GM23338 (cell line): ENCODE data around the gene EIF3A. TPM values are rescaled to one million over a fixed set of nuclear protein-coding genes. Genes with fewer than 3 reads are reported as not detected.

ENCODE experiments used
- ATAC-seq: fragments of 200-7000 bp; cut with Tn5 transposase; 3 replicates; pipeline ENCODE4 v1.9.1; 2020
- DNase-seq: peaks from one replicate; pipeline ENCODE4 v3.0.0-alpha.2; 2015; ENCODE audit warnings: low spot score
- H2AFZ ChIP-seq: fragments of 200-600 bp; sonication (generic); 2 replicates; pipeline ENCODE4 v1.8.0; 2016; ENCODE audit warnings: antibody characterized with exemption, mild to moderate bottlenecking, moderate library complexity
- H3F3A ChIP-seq: fragments of 200-600 bp; sonication (generic); replicated peaks from 2 replicates; pipeline ENCODE4 v1.8.0; 2017; ENCODE audit warnings: antibody characterized with exemption, mixed run types, low read depth
- H3K27ac ChIP-seq: fragments of 200-600 bp; sonication (generic); 2 replicates; pipeline ENCODE4 v1.6.1; 2016; ENCODE audit warnings: low read depth
- H3K27me3 ChIP-seq: fragments of 200-600 bp; sonication (generic); 2 replicates; pipeline ENCODE4 v1.8.0; 2016; ENCODE audit warnings: mild to moderate bottlenecking, mixed run types, moderate library complexity; ENCODE audit not compliant: insufficient read depth
- H3K36me3 ChIP-seq: fragments of 200-600 bp; sonication (generic); 2 replicates; pipeline ENCODE4 v1.8.0; 2016; ENCODE audit warnings: mild to moderate bottlenecking; ENCODE audit not compliant: insufficient read depth
- H3K4me1 ChIP-seq: fragments of 200-600 bp; sonication (generic); 2 replicates; pipeline ENCODE4 v1.8.0; 2016; ENCODE audit warnings: mild to moderate bottlenecking, moderate library complexity; ENCODE audit not compliant: insufficient read depth
- H3K4me2 ChIP-seq: fragments of 200-600 bp; sonication (generic); 2 replicates; pipeline ENCODE4 v1.7.1; 2017; ENCODE audit warnings: mixed run types
- H3K4me3 ChIP-seq: fragments of 200-600 bp; sonication (generic); 2 replicates; pipeline ENCODE4 v1.6.1; 2016; ENCODE audit warnings: mixed run types
- H3K79me2 ChIP-seq: fragments of 200-600 bp; sonication (generic); replicated peaks from 2 replicates; pipeline ENCODE4 v1.8.0; 2017; ENCODE audit warnings: mild to moderate bottlenecking; ENCODE audit not compliant: insufficient read depth
- H3K9me2 ChIP-seq: fragments of 200-600 bp; sonication (generic); 2 replicates; pipeline ENCODE4 v1.8.0; 2017; ENCODE audit not compliant: insufficient read depth
- H4K20me1 ChIP-seq: fragments of 200-600 bp; sonication (generic); replicated peaks from 2 replicates; pipeline ENCODE4 v1.8.0; 2017; ENCODE audit warnings: mild to moderate bottlenecking; ENCODE audit not compliant: insufficient read depth
- H3K27ac Mint-ChIP-seq: 2 replicates; pipeline ENCODE4 v1.8.0; 2020; ENCODE audit warnings: inconsistent platforms, mild to moderate bottlenecking, moderate library complexity, mixed read lengths
- H3K27me3 Mint-ChIP-seq: 3 replicates; pipeline ENCODE4 v1.8.0; 2022; ENCODE audit warnings: low read depth, mild to moderate bottlenecking, moderate library complexity, mixed read lengths, inconsistent platforms; ENCODE audit not compliant: insufficient read depth, poor library complexity
- H3K36me3 Mint-ChIP-seq: 3 replicates; pipeline ENCODE4 v1.8.0; 2021; ENCODE audit warnings: low read depth, mild to moderate bottlenecking, inconsistent platforms, moderate library complexity, mixed read lengths
- H3K4me1 Mint-ChIP-seq: 3 replicates; pipeline ENCODE4 v1.8.0; 2020; ENCODE audit warnings: mild to moderate bottlenecking, inconsistent platforms, mixed read lengths
- H3K4me3 Mint-ChIP-seq: 3 replicates; pipeline ENCODE4 v1.8.0; 2021; ENCODE audit warnings: moderate library complexity, mild to moderate bottlenecking, inconsistent platforms, mixed read lengths
- H3K9me3 Mint-ChIP-seq: 3 replicates; pipeline ENCODE4 v1.8.0; 2020; ENCODE audit warnings: moderate library complexity, mild to moderate bottlenecking, inconsistent platforms, mixed read lengths
- CREB1 ChIP-seq: fragments of 250-450 bp; sonication (Bioruptor Pico); IDR thresholded peaks from 2 replicates; pipeline ENCODE4 v1.5.0; 2020; ENCODE audit warnings: low read depth, mild to moderate bottlenecking, moderate library complexity
- EZH2 ChIP-seq: fragments of 200-600 bp; sonication (generic); IDR thresholded peaks from one replicate; pipeline ENCODE4 v1.8.0; 2017; ENCODE audit warnings: antibody characterized with exemption, mild to moderate bottlenecking, low read depth; ENCODE audit not compliant: unreplicated experiment
- EZH2phosphoT487 ChIP-seq: fragments of 200-600 bp; sonication (generic); IDR thresholded peaks from one replicate; pipeline ENCODE4 v1.8.1; 2018; ENCODE audit warnings: antibody characterized with exemption; ENCODE audit not compliant: unreplicated experiment
- NANOG ChIP-seq: IDR thresholded peaks from 2 replicates; pipeline ENCODE4 v1.6.1; 2016; ENCODE audit warnings: antibody characterized with exemption, borderline replicate concordance
- POLR2AphosphoS5 ChIP-seq: IDR thresholded peaks from 2 replicates; pipeline ENCODE4 v1.6.1; 2016; ENCODE audit warnings: antibody characterized with exemption, low read depth
- STAT1 ChIP-seq: IDR thresholded peaks from one replicate; pipeline ENCODE4 v1.6.1; 2016; ENCODE audit warnings: antibody characterized with exemption; ENCODE audit not compliant: unreplicated experiment
- ZNF114 ChIP-seq: fragments of 250-450 bp; sonication (Bioruptor Pico); IDR thresholded peaks from 2 replicates; pipeline ENCODE4 v1.5.0; 2020; ENCODE audit warnings: mild to moderate bottlenecking, moderate library complexity
- ZNF331 ChIP-seq: fragments of 250-450 bp; sonication (Bioruptor Pico); IDR thresholded peaks from 2 replicates; pipeline ENCODE4 v1.5.0; 2020; ENCODE audit warnings: low read depth, mild to moderate bottlenecking, moderate library complexity
- polyA plus RNA-seq: library from polyadenylated mRNA; unstranded; fragments of >200 nt; fragmentation: Nextera tagmentation; extraction: Ambion mirVana; gene quantifications from 2 replicates; pipeline ENCODE4 v1.2.1, GENCODE V29; 2016
- total RNA-seq: library from RNA; depleted of rRNA; stranded (reverse); fragments of >200 nt; shearing (Covaris generic); gene quantifications from 2 replicates; pipeline ENCODE4 v1.2.3, GENCODE V29; 2014
- TF ChIP-seq, protein P1 (sequence below): IDR thresholded peaks from 2 replicates; pipeline ENCODE4 v1.6.1; 2016; ENCODE audit warnings: antibody characterized with exemption
- TF ChIP-seq, protein P2 (sequence below): fragments of 250-450 bp; sonication (Bioruptor Pico); IDR thresholded peaks from 2 replicates; pipeline ENCODE4 v1.5.0; 2020; ENCODE audit warnings: mild to moderate bottlenecking, moderate library complexity
- TF ChIP-seq, protein P3 (sequence below), 2 experiments: fragments of 200-600 bp in 1 of 2; sonication (generic) in 1 of 2; conservative IDR thresholded peaks; 2 replicates each; pipeline versions ENCODE4 v1.5.1 to v1.6.1; 2016 to 2017; ENCODE audit warnings: antibody characterized with exemption in 2 of 2, low read depth in 2 of 2, mild to moderate bottlenecking in 2 of 2, moderate library complexity in 1 of 2
- TF ChIP-seq, protein P4 (sequence below): IDR thresholded peaks from one replicate; pipeline ENCODE4 v1.6.1; 2018; ENCODE audit warnings: antibody characterized with exemption; ENCODE audit not compliant: unreplicated experiment

The EIF3A gene
- total and polyA plus RNA-seq, 2 experiments from 2014 or later, result 152 to 170 TPM

DNA sequence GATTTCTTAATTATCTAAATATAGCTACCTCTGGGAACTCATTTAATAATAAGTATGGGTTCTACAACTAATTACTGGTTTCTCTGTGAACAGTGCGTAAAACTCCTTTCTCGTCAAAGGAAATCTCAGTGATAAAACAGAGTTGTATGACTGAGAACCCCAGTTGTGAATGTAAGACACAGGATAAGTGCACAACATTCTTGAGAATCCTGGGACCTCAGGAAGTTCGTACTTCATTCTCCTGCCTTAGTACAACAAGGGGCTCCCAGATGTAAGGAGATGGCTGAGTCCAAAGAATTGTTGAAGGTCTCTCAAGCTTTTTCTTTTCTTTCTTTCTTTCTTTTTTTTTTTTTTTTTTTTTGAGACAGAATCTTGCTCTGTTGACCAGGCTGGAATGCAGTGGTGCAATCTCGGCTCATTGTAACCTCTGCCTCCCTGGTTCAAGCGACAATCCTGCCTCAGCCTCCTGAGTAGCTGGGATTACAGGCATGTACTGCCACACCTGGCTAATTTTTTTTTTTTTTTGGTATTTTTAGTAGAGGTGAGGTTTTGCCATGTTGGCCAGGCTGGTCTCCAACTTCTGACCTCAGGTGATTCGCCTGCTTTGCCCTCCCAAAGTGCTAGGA is 35.8 kb upstream of the EIF3A start:
- DNase-seq (no peak), ATAC-seq (no peak)
- Histone ChIP-seq H3K4me2 (no peak overlapping the region), H3K27me3 (no peaks in the 10 kb centered on the region), H3K4me3 (no peak overlapping the region), H3K27ac (no peak overlapping the region), H3K4me1 (no peaks in the 10 kb centered on the region), H3K79me2 (no peaks in the 10 kb centered on the region), H2AFZ (no peak overlapping the region), H3K9me2 (no peaks in the 10 kb centered on the region), H4K20me1 (peaks cover 11% of the 10 kb centered on the region), H3K36me3 (peaks cover 43% of the 10 kb centered on the region), H3F3A (no peaks in the 10 kb centered on the region)
- Mint-ChIP-seq H3K27ac (no peak overlapping the region), H3K4me3 (no peak overlapping the region), H3K9me3 (no peaks in the 10 kb centered on the region), H3K27me3 (no peaks in the 10 kb centered on the region), H3K4me1 (no peaks in the 10 kb centered on the region), H3K36me3 (peaks cover 73% of the 10 kb centered on the region)
- TF ChIP-seq NANOG (no peak), ZNF331 (no peak), EZH2 (no peak), STAT1 (no peak), CREB1 (CRISPR knock-in tag) (no peak), EZH2phosphoT487 (no peak), POLR2AphosphoS5 (no peak), ZNF114 (CRISPR knock-in tag) (no peak)
- TF ChIP-seq, protein P1, sequence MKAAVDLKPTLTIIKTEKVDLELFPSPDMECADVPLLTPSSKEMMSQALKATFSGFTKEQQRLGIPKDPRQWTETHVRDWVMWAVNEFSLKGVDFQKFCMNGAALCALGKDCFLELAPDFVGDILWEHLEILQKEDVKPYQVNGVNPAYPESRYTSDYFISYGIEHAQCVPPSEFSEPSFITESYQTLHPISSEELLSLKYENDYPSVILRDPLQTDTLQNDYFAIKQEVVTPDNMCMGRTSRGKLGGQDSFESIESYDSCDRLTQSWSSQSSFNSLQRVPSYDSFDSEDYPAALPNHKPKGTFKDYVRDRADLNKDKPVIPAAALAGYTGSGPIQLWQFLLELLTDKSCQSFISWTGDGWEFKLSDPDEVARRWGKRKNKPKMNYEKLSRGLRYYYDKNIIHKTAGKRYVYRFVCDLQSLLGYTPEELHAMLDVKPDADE, result no peak
- TF ChIP-seq, protein P2, sequence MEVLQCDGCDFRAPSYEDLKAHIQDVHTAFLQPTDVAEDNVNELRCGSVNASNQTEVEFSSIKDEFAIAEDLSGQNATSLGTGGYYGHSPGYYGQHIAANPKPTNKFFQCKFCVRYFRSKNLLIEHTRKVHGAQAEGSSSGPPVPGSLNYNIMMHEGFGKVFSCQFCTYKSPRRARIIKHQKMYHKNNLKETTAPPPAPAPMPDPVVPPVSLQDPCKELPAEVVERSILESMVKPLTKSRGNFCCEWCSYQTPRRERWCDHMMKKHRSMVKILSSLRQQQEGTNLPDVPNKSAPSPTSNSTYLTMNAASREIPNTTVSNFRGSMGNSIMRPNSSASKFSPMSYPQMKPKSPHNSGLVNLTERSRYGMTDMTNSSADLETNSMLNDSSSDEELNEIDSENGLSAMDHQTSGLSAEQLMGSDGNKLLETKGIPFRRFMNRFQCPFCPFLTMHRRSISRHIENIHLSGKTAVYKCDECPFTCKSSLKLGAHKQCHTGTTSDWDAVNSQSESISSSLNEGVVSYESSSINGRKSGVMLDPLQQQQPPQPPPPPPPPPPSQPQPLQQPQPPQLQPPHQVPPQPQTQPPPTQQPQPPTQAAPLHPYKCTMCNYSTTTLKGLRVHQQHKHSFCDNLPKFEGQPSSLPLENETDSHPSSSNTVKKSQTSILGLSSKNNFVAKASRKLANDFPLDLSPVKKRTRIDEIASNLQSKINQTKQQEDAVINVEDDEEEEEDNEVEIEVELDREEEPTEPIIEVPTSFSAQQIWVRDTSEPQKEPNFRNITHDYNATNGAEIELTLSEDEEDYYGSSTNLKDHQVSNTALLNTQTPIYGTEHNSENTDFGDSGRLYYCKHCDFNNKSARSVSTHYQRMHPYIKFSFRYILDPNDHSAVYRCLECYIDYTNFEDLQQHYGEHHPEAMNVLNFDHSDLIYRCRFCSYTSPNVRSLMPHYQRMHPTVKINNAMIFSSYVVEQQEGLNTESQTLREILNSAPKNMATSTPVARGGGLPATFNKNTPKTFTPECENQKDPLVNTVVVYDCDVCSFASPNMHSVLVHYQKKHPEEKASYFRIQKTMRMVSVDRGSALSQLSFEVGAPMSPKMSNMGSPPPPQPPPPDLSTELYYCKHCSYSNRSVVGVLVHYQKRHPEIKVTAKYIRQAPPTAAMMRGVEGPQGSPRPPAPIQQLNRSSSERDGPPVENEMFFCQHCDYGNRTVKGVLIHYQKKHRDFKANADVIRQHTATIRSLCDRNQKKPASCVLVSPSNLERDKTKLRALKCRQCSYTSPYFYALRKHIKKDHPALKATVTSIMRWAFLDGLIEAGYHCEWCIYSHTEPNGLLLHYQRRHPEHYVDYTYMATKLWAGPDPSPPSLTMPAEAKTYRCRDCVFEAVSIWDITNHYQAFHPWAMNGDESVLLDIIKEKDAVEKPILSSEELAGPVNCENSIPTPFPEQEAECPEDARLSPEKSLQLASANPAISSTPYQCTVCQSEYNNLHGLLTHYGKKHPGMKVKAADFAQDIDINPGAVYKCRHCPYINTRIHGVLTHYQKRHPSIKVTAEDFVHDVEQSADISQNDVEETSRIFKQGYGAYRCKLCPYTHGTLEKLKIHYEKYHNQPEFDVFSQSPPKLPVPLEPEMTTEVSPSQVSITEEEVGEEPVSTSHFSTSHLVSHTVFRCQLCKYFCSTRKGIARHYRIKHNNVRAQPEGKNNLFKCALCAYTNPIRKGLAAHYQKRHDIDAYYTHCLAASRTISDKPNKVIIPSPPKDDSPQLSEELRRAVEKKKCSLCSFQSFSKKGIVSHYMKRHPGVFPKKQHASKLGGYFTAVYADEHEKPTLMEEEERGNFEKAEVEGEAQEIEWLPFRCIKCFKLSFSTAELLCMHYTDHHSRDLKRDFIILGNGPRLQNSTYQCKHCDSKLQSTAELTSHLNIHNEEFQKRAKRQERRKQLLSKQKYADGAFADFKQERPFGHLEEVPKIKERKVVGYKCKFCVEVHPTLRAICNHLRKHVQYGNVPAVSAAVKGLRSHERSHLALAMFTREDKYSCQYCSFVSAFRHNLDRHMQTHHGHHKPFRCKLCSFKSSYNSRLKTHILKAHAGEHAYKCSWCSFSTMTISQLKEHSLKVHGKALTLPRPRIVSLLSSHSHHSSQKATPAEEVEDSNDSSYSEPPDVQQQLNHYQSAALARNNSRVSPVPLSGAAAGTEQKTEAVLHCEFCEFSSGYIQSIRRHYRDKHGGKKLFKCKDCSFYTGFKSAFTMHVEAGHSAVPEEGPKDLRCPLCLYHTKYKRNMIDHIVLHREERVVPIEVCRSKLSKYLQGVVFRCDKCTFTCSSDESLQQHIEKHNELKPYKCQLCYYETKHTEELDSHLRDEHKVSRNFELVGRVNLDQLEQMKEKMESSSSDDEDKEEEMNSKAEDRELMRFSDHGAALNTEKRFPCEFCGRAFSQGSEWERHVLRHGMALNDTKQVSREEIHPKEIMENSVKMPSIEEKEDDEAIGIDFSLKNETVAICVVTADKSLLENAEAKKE, result no peak
- TF ChIP-seq, protein P3, sequence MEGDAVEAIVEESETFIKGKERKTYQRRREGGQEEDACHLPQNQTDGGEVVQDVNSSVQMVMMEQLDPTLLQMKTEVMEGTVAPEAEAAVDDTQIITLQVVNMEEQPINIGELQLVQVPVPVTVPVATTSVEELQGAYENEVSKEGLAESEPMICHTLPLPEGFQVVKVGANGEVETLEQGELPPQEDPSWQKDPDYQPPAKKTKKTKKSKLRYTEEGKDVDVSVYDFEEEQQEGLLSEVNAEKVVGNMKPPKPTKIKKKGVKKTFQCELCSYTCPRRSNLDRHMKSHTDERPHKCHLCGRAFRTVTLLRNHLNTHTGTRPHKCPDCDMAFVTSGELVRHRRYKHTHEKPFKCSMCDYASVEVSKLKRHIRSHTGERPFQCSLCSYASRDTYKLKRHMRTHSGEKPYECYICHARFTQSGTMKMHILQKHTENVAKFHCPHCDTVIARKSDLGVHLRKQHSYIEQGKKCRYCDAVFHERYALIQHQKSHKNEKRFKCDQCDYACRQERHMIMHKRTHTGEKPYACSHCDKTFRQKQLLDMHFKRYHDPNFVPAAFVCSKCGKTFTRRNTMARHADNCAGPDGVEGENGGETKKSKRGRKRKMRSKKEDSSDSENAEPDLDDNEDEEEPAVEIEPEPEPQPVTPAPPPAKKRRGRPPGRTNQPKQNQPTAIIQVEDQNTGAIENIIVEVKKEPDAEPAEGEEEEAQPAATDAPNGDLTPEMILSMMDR (conservative IDR thresholded peaks at IDR 0.05; ENCODE audit: low read depth in 2 of 2), result no peak
- TF ChIP-seq, protein P4, sequence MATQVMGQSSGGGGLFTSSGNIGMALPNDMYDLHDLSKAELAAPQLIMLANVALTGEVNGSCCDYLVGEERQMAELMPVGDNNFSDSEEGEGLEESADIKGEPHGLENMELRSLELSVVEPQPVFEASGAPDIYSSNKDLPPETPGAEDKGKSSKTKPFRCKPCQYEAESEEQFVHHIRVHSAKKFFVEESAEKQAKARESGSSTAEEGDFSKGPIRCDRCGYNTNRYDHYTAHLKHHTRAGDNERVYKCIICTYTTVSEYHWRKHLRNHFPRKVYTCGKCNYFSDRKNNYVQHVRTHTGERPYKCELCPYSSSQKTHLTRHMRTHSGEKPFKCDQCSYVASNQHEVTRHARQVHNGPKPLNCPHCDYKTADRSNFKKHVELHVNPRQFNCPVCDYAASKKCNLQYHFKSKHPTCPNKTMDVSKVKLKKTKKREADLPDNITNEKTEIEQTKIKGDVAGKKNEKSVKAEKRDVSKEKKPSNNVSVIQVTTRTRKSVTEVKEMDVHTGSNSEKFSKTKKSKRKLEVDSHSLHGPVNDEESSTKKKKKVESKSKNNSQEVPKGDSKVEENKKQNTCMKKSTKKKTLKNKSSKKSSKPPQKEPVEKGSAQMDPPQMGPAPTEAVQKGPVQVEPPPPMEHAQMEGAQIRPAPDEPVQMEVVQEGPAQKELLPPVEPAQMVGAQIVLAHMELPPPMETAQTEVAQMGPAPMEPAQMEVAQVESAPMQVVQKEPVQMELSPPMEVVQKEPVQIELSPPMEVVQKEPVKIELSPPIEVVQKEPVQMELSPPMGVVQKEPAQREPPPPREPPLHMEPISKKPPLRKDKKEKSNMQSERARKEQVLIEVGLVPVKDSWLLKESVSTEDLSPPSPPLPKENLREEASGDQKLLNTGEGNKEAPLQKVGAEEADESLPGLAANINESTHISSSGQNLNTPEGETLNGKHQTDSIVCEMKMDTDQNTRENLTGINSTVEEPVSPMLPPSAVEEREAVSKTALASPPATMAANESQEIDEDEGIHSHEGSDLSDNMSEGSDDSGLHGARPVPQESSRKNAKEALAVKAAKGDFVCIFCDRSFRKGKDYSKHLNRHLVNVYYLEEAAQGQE, result no peak
